ENCODE measurements around the gene BICDL2.
A peak's percentile ranks its signal among the peaks of the same experiment; 100 is the strongest.
"Not testable (repeated sequence)": the region's sequence is repeated elsewhere in the genome, so short reads cannot be mapped to it uniquely, and the experiment has no call there.

BICDL2 gene, protein sequence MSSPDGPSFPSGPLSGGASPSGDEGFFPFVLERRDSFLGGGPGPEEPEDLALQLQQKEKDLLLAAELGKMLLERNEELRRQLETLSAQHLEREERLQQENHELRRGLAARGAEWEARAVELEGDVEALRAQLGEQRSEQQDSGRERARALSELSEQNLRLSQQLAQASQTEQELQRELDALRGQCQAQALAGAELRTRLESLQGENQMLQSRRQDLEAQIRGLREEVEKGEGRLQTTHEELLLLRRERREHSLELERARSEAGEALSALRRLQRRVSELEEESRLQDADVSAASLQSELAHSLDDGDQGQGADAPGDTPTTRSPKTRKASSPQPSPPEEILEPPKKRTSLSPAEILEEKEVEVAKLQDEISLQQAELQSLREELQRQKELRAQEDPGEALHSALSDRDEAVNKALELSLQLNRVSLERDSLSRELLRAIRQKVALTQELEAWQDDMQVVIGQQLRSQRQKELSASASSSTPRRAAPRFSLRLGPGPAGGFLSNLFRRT

GRCh38 chr16:3036726-3037315 is at the start of gene BICDL2:
TSS of gene BICDL2 (minus strand) at chr16:3036944. CDS start at chr16:3035496, 1,448 bp downstream.
- ATAC-seq: no peak

- ATAC-seq: no peak
Observed at GRCh38 chr16:3085868-3086595, 49.3 kb upstream of the BICDL2 start.

DNA sequence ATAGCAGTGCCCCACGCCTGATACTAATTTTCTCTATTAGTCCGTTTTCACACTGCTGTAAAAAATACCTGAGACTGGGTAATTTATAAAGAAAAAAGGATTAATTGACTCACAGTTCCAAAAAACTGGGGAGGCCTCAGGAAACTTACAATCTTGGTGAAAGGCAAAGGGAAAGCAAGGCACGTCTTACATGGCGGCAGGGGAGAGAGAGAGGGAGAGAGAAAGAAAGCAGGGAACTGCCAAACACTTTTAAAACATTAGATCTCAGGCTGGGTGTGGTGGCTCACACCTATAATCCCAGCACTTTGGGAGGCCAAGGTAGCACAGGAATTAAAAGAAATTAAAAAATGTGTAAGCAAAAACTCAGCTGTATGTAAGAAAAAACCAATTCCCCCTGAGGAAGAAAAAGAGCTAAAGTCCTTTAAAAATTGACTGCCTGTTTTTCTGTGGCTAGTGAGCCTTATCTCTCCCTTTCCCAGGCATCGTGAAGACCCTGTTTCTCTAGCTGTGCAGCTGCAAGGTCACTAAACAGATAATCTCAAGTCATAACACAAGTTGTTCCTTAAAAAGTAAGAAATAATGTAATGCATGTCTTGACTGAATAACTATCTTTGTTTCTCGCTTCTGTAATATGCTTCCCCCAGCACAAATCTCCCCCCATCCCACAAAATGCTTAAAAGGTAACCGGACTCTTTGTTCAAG is 48.4 kb upstream of the BICDL2 start:
- ATAC-seq: no peak

- no peak for ATAC-seq
Observed at GRCh38 chr16:3084491-3084890, 47.7 kb upstream of the BICDL2 start.

- ATAC-seq: not testable (repeated sequence)
Observed at GRCh38 chr16:3083408-3083807, 46.7 kb upstream of the BICDL2 start.

DNA sequence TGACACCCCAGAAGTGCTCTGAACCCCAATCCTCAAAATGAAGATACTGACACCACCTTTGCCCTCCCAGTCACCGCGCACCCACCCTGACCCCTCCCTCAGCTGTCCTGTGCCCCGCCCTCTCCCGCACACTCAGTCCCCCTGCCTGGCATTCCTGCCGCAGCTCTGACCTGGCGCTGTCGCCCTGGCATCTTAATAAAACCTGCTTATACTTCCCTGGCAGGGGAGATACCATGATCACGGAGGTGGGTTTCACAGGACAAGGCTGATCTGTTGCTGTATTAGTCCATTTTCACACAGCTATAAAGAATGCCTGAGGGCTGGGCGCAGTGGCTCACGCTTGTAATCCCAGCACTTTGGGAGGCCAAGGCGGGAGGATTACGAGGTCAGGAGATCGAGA is 45.2 kb upstream of the BICDL2 start:
- not testable (repeated sequence) for ATAC-seq

DNA sequence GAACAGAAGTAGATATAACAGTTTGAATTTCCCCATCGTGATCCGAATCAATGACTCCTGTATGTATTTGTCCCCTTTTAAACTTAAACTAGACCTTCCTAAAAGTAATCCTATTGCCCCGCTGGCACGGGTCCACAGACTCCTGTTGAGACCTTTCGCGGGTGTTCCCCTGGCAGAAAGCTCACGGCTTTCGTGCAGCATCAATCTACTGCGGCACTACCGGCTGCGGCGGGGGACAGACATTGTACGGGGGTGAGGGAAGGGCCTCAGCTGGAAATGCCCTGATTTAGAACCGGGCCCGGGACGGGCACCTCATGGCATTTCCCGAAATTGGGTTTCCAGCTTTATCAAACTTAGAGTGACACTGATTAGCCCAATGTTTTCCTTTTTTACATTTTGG is 43.3 kb upstream of the BICDL2 start:
- no peak for ATAC-seq

- no peak for ATAC-seq
Observed at GRCh38 chr16:3076577-3076976, 39.8 kb upstream of the BICDL2 start.

DNA sequence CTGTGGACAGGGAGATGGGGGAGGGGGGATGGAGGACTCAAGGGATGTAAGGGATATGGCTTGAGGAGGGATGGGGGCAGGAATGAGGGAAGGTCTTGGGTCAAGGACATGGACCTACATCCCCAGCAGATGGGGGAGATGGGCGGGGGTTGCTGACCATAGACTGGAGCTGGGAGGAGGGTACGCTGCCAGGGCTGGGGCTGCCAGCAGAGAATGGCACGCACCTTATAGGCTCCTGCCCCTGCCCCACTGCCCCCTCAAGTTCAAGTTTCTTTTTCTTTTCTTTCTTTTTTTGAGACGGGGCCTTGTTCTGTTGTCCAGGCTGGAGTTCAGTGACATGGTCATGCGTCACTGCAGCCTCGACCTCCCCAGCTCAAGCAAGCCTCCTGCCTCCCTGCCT is 39.2 kb upstream of the BICDL2 start:
- ATAC-seq: not testable (repeated sequence)

- ATAC-seq: peak; percentile 5
Observed at GRCh38 chr16:3075523-3075915, 38.8 kb upstream of the BICDL2 start.

DNA sequence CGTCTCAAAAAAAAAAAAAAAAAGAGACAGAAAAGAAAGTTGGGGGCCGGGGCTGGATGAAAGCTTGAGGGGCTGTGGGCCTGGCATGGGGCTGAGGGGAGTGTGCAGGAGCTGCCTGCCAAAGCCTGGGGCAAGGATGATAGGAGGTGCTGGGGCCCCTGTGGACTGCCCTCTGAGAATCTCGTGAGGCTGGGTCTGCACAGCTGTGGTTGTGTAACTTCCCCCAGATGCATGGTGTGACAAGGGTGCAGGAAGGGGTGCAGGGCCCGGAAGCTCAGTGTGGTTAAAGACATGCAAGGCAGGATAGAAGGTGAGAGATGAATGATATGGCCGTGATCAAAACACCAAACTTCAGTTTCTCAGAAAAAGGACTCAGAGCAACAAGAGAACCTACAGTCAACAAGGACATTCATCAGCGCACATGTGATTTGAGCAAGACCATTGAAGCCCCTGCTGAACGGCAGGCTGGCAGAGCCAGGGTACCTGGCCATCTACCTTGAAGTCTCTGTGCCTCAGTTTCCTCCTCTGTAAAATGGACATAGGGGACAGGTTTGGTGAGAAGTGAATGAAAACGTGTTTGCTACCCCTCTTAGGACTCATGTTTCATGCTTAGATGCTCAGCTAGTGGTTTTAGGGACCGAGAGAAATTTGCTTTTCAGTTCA is 38.2 kb upstream of the BICDL2 start:
- ATAC-seq: peak; percentile 87 to 88

- no peak for ATAC-seq
Observed at GRCh38 chr16:3073448-3073847, 36.7 kb upstream of the BICDL2 start.

DNA sequence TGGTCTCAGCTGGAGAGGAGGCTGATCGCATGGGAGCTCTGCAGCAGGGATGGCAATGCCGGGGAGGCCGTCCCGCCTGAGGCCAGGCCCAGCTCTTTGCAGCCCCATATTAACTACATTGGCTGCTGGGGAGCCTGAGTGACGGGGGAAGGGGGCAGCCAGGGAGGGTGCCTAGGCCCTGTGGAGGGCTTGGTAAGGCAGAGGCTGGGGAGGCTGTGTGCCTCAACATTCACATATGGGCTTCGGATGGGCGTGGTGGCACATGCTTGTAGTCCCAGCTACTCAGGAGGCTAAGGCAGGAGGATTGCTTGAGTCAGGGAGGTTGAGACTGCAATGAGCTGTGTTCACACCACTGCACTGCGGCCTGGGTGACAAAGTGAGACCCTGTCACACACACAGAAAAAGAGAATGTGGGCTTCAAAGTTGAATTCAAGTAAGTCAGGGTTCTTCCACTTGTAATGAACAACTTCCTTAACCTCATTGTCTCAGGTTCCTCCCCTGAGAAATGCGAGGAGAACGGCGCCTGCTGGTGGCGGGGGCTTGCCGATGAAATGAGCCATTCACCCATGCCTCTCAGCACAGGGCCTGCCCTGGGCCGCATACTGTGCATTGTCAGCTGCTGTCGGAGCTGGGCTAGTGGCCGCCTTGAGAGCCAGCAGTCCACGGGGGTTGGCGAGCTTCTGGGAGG is 36.0 kb upstream of the BICDL2 start:
- ATAC-seq: peak; percentile 28 to 33

DNA sequence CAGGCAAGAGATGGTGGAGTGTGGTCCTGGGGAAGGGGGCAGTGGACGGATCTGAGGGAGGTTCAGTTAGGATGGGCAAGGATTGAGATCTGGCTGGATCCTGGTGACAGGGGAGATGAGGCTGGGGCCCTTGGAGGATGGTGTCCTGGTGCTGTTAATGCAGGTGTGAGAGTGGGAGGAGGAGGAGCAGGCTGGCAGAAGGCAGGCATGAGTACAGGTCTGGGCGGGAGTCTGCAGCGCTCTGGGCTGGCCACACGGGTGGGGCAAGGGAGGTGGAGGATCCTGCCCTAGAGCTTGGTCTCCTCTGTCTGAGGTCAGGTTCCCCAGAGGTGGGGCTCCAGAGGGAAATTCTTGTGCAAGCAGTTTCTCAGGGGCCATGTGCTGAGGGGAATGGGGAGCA is 35.4 kb upstream of the BICDL2 start:
- ATAC-seq: not testable (repeated sequence)

DNA sequence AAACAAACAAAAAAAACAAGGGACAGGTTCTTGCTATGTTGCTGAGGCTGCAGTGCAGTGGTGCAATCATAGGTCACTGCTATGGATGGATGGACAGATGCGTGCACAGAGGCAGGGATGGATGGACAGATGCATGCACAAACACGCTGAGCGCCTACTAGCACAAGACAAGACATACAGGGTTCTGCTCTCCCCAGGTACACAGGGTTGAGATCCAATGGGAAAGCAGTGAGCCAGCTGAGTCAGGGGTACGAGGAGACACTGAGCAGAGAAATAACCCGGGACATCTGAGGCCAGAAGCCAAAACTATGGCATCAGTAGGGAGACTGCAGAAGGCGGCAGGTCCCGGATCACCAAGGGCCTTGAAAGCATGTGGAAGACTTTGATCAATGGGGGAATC is 34.9 kb upstream of the BICDL2 start:
- ATAC-seq: no peak

DNA sequence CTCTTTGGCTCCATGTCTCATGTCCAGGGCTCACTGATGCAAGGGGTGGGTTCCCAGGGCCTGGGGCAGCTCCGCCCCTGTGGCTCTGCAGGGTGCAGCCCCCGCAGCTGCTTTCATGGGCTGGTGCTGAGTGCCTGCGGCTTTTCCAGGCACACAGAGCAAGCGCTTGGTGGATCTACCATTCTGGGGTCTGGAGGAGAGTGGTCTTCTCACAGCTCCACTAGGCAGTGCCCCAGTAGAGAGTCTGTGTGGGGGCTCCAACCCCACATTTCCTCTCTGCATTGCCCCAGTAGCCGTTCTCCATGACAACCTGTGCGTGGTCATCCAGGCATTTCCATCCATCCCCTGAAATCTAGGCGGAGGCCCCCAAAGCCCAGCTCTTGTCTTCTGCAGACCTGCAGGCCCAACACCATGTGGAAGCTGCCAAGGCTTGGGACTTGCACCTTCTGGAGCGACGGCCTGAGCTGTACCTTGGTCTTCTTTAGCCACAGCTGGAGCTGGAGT is 33.9 kb upstream of the BICDL2 start:
- ATAC-seq: no peak

GRCh38 chr16:3069146-3069545 is 32.4 kb upstream of the BICDL2 start:
- ATAC-seq: not testable (repeated sequence)

- no peak for ATAC-seq
Observed at GRCh38 chr16:3068487-3068886, 31.7 kb upstream of the BICDL2 start.

- ATAC-seq: no peak
Observed at GRCh38 chr16:3066440-3066748, 29.6 kb upstream of the BICDL2 start.

GRCh38 chr16:3065742-3066439 is 29.1 kb upstream of the BICDL2 start:
- ATAC-seq: peak; percentile 41 to 49
